Activated CD4-positive, alpha-beta memory T cell treated with anti-CD3 and anti-CD28 coated beads, Interleukin-2, amount 10 ng/mL, durations not matched to agents 7 days and 5 days (primary cell): Measurements from ENCODE around the gene GARNL3. TPM values are rescaled to one million over a fixed set of nuclear protein-coding genes. Genes with fewer than 3 reads are reported as not detected.

Experiments used
- CTCF ChIA-PET: fragments of 350-600 bp; sonication (Branson Sonifier 250); formaldehyde crosslinking; loops from one replicate; lab custom pipeline; 2021; ENCODE audit warnings: antibody characterized with exemption, inconsistent platforms; lab: Charles Lee
- POLR2A ChIA-PET: fragments of 350-600 bp; sonication (Branson Sonifier 250); formaldehyde crosslinking; loops from one replicate; lab custom pipeline; 2021; ENCODE audit warnings: antibody characterized with exemption; lab: Charles Lee
- DNase-seq: peaks from one replicate; pipeline ENCODE4 v3.0.0-alpha.2; 2020
- H3K27ac Mint-ChIP-seq: one replicate; pipeline ENCODE4 v1.8.0; 2021; ENCODE audit warnings: mild to moderate bottlenecking, mixed read lengths
- H3K27me3 Mint-ChIP-seq: one replicate; pipeline ENCODE4 v1.8.0; 2021; ENCODE audit warnings: mixed read lengths
- H3K36me3 Mint-ChIP-seq: one replicate; pipeline ENCODE4 v1.8.0; 2021; ENCODE audit warnings: low read depth, mixed read lengths
- H3K4me1 Mint-ChIP-seq: one replicate; pipeline ENCODE4 v1.8.0; 2021; ENCODE audit warnings: mixed read lengths
- H3K4me3 Mint-ChIP-seq: one replicate; pipeline ENCODE4 v1.8.0; 2021; ENCODE audit warnings: mild to moderate bottlenecking, mixed read lengths
- H3K9me3 Mint-ChIP-seq: one replicate; pipeline ENCODE4 v1.8.0; 2021; ENCODE audit warnings: mixed read lengths
- total RNA-seq, 2 experiments: library from RNA; stranded (reverse); gene quantifications; one replicate each; pipeline ENCODE4 v1.2.3, GENCODE V29; 2021

GARNL3 gene
- total RNA-seq, 2 experiments from 2014 or later = 0.86 to 0.95 TPM

DNA sequence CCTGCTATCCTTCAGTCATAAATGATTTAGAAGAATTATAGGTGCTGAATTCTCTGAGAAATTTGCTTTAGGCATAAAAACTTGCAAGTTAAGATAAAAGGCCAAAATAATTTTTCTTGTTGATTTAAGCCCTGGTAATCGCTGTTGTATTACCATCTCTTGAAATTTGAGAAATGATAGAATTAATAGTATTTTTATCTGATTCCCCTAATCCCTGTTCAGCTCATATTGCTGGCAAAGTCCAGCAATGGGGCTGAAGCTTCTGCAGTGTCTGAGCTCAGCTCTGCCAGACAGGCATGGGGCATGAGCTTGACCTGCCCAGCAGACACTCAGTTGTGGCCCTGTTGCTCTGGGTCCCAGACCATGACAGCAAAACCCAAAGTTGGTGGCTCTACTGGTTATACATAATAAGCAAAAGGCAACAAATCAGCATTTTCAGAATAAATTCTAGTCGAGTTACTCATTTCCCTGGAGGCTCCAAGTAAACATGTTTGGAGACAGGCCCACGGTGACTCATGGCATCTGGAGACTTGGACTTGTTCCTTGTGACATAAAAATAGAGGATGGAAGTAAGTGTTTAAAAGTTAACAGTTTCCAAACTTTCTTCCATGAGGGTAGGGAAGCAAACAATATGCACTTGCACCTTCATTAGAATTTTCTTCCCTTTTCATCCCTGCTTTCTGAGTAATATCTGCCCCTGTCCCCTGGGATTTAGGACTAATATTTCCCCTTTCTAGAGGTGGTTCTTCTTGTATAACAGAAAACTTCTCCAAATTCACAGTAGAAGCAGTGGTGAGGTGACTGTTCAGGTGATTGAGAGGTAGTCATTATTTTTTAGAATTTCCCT is 72.2 kb downstream of the GARNL3 start:
- no peak overlapping the region for H3K27ac Mint-ChIP-seq
- DNase-seq = no peak
- no peaks in the 10 kb centered on the region for H3K4me1 Mint-ChIP-seq
- peaks cover 2% of the 10 kb centered on the region for H3K27me3 Mint-ChIP-seq
- no peak overlapping the region for H3K4me3 Mint-ChIP-seq
- ChIA-PET POLR2A (no interaction called here), CTCF (no interaction called here)
- H3K36me3 Mint-ChIP-seq = no peaks in the 10 kb centered on the region
- H3K9me3 Mint-ChIP-seq = no peaks in the 10 kb centered on the region

DNA sequence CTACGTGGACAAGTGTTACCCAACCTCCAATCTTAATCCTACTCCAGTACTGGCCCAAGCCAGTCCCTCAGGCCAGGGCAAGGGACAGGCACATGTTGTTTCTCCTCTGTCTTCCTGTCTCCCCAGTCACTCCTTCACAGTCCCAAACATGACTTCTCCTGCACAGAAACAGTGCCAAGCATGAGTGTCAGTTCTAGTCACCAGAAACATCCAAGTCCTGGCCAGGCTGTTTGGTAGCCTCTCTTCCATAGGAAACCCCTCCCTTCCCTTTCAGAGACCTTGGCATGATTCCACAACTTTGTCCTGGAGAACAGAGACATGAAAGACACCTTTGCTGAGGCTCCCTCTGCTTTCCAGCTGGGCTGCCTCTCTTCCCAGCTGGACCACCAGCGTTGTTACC is 76.1 kb downstream of the GARNL3 start:
- CTCF ChIA-PET = no interaction called here
- Mint-ChIP-seq H3K27ac (no peak overlapping the region), H3K36me3 (no peaks in the 10 kb centered on the region), H3K9me3 (no peaks in the 10 kb centered on the region), H3K27me3 (peaks cover 3% of the 10 kb centered on the region), H3K4me1 (no peaks in the 10 kb centered on the region), H3K4me3 (no peak overlapping the region)
- DNase-seq = no peak
- POLR2A ChIA-PET = no interaction called here

- H3K4me3 Mint-ChIP-seq = no peak overlapping the region
- ChIA-PET POLR2A (no interaction called here), CTCF (no interaction called here)
- no peak for DNase-seq
- H3K27ac Mint-ChIP-seq = no peak overlapping the region
- peaks cover 3% of the 10 kb centered on the region for H3K27me3 Mint-ChIP-seq
- H3K36me3 Mint-ChIP-seq = no peaks in the 10 kb centered on the region
- H3K9me3 Mint-ChIP-seq = no peaks in the 10 kb centered on the region
- H3K4me1 Mint-ChIP-seq = no peaks in the 10 kb centered on the region
These were observed 76.6 kb downstream of the GARNL3 start for GRCh38 chr9:127341152-127341551.

DNA sequence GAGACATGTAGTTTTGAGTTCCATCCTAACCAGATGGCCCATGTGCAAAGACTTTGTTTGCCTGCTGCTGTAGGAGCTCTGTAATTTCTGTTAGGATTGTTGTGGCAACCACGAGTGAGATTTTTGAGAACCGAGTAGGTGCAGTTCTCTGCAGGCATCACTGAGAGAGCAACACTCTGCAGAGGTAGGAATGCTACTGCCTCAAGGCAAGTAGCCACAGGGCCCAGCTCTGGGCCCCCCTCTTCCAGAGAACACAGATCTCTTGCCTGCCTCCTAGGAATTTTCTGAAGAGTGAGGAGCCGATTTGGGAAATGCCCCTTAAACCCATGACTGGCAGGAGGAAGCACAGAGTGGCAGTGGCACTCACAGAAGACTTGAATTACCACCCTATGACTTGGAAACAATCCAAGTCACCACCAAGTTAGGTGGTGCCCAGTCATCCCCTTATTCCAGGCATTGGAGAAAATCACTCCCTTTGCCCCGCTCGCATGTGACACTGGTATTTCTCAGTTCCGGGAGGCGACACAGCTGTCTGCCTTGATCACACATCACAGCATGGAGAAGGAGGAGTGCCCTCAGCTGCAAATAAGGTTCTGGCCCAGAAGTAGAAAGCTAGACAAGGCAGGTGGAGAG is 79.9 kb downstream of the GARNL3 start:
- Mint-ChIP-seq H3K4me1 (no peaks in the 10 kb centered on the region), H3K4me3 (no peak overlapping the region), H3K27ac (no peak overlapping the region), H3K36me3 (no peaks in the 10 kb centered on the region), H3K27me3 (peaks cover 3% of the 10 kb centered on the region), H3K9me3 (no peaks in the 10 kb centered on the region)
- ChIA-PET POLR2A (no interaction called here), CTCF (no interaction called here)
- no peak for DNase-seq

DNA sequence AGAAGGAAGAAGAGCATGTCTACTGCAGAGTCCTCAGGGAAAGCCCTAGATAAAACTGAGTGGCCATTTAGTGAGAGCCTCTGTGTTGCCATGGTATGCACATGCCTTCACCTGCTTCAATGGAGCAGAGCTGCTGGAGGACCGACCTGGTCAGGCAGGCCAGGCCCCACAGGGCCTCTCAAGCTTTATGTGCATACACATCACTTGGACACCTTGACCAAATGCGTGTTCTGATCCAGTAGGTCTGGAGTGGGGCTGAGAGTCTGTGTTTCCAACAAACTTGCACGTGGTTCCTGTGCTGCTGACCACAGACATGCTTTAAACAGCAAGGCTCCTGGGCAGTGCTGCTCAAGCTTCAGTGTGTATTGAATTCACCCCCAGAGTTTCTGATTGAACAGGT is 81.0 kb downstream of the GARNL3 start:
- Mint-ChIP-seq H3K27me3 (peaks cover 3% of the 10 kb centered on the region), H3K9me3 (no peaks in the 10 kb centered on the region), H3K36me3 (no peaks in the 10 kb centered on the region), H3K4me3 (no peak overlapping the region), H3K4me1 (no peaks in the 10 kb centered on the region), H3K27ac (no peak overlapping the region)
- ChIA-PET CTCF (no interaction called here), POLR2A (interaction anchor here (0.7 kb wide), 1 partner anchor 107 kb away, joined by 3 read pairs; no protein-coding TSS in a partner anchor)
- DNase-seq = no peak

DNA sequence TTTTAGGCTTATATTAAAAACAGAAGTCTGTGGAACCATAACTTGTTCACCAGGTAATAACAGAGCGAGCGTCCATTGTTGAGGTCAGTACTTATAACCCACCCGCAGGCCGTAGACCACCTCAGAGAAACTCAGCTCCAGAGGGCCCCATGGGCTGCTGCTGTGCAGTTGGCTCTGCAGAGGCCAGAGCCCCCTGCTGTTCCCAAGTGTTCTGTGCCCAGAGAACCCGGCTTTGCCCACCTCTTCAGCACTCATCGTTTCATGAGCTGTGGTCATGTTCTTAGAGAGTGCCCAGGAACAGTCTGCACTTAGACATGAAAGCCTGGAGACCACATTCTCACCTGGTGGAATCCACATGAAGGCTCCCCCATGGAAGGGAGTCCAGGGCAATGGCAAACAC is 82.0 kb downstream of the GARNL3 start:
- Mint-ChIP-seq H3K9me3 (no peaks in the 10 kb centered on the region), H3K27me3 (peaks cover 6% of the 10 kb centered on the region), H3K36me3 (no peaks in the 10 kb centered on the region), H3K27ac (no peak overlapping the region), H3K4me3 (no peak overlapping the region), H3K4me1 (no peaks in the 10 kb centered on the region)
- no peak for DNase-seq
- POLR2A ChIA-PET = no interaction called here
- CTCF ChIA-PET = no interaction called here

DNA sequence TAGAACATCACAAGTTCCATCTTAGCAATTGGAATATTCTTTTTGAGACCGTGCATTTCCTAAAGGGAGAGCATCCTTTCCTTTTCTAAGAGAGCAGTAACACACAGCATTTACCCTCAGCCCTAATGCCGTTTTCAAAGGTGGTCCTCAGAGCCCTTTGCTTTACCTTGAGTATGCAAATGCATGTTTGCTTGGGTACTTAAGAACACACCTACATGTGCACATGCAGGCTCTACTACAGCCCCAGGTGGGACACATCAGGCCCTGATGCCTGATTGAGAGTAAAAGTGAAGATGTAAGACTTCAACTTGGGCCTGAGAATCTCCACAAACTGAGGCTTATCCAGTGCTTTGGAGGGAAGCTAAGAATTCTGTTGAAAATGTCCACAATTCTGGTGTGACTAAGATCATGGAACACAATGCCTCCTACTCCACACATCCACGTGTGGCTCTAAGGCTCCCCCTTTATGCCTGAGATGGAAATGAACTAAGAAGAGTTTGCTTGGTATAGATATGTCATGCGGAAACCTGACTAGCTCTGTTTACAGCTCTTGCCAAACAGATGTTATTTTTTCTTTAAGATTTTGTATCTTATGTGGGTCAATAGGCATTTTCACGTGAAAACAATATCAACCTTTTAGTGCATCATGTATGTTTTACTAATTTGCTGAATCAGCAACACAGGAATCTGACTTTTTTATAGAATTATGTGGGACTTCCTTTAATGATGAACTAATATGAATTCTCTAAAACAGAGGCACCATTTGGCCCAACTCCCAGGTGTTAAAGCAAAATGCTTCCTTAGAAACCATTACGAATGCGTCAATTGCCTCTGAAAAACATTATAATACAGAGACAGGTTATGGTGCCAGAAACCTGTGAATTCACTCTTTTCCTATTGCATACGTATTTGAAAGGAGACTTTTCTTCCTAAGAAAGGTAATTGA is 83.5 kb downstream of the GARNL3 start:
- no peak overlapping the region for H3K27ac Mint-ChIP-seq
- POLR2A ChIA-PET = no interaction called here
- no peaks in the 10 kb centered on the region for H3K36me3 Mint-ChIP-seq
- H3K4me3 Mint-ChIP-seq = no peak overlapping the region
- no peaks in the 10 kb centered on the region for H3K9me3 Mint-ChIP-seq
- CTCF ChIA-PET = no interaction called here
- H3K4me1 Mint-ChIP-seq = no peaks in the 10 kb centered on the region
- peaks cover 11% of the 10 kb centered on the region for H3K27me3 Mint-ChIP-seq
- no peak for DNase-seq

DNA sequence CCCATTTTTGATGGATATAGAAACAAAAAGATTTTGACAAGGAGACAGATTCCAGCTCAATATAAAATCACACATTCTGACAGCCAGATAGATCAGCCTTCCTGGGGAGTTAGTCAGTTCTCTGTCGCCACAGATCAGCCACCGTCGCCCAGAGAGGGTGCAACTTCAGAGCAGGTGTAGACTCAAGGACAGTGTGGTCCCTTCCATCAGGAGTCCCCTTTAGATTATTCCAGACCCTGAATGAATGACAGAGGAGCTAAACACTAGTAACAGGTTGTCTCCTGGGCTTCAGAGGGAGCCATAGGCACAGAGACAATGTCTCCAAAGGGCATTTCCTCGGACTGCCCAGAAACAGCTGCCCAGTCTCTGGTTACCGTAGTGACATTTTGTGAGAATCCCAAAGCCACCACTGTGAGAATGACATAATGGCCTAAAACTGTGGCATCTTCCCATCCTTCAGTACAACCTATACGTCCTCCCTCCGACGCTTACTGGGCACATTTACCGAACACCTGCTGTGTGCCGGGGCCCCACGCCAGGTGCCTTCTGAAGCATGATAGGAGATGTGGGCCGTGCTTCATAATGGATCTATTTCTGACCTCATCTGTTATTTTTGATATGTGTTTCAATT is 85.0 kb downstream of the GARNL3 start:
- Mint-ChIP-seq H3K27me3 (peaks cover 12% of the 10 kb centered on the region), H3K4me1 (no peaks in the 10 kb centered on the region), H3K27ac (no peak overlapping the region), H3K36me3 (no peaks in the 10 kb centered on the region), H3K4me3 (no peak overlapping the region), H3K9me3 (no peaks in the 10 kb centered on the region)
- ChIA-PET CTCF (no interaction called here), POLR2A (no interaction called here)
- no peak for DNase-seq

GRCh38 chr9:127351182-127352166 is 86.9 kb downstream of the GARNL3 start:
- Mint-ChIP-seq H3K27ac (no peak overlapping the region), H3K9me3 (no peaks in the 10 kb centered on the region), H3K4me1 (no peaks in the 10 kb centered on the region), H3K4me3 (no peak overlapping the region), H3K36me3 (no peaks in the 10 kb centered on the region), H3K27me3 (peaks cover 17% of the 10 kb centered on the region)
- POLR2A ChIA-PET = interaction anchor here (1.0 kb wide), 1 partner anchor 20 kb away, joined by 3 read pairs; no protein-coding TSS in a partner anchor
- CTCF ChIA-PET = no interaction called here
- DNase-seq = no peak

DNA sequence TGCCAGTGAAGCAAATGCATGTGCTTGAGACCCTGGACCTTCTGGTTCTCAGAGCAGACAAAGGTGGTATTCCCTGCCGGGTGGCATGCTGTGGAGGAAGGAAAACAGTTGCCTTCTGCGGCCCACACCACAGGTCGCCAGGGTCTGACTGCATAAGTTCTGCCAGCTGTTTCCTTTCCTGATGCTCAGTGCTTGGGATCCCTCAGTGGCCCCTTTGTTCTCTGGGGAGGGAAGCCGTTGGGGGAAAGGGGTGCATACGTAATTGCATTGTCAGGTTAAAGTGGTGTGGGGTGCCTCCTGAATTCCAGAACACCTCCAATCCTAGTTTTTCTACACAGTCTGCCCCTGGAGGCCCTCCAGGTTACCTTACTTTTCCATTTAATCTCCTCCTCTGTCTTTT is 89.3 kb downstream of the GARNL3 start:
- Mint-ChIP-seq H3K4me3 (no peak overlapping the region), H3K27me3 (peaks cover 17% of the 10 kb centered on the region), H3K4me1 (no peaks in the 10 kb centered on the region), H3K27ac (no peak overlapping the region), H3K9me3 (no peaks in the 10 kb centered on the region), H3K36me3 (no peaks in the 10 kb centered on the region)
- CTCF ChIA-PET = no interaction called here
- DNase-seq = no peak
- POLR2A ChIA-PET = no interaction called here

GRCh38 chr9:127356906-127357305 is 92.3 kb downstream of the GARNL3 start:
- H3K9me3 Mint-ChIP-seq = no peaks in the 10 kb centered on the region
- ChIA-PET POLR2A (no interaction called here), CTCF (no interaction called here)
- no peak overlapping the region for H3K4me3 Mint-ChIP-seq
- DNase-seq = no peak
- H3K27ac Mint-ChIP-seq = no peak overlapping the region
- H3K36me3 Mint-ChIP-seq = no peaks in the 10 kb centered on the region
- H3K27me3 Mint-ChIP-seq = peaks cover 10% of the 10 kb centered on the region
- H3K4me1 Mint-ChIP-seq = peaks cover 9% of the 10 kb centered on the region

- CTCF ChIA-PET = interaction anchor here (0.6 kb wide), 1 partner anchor 98 kb away, joined by 4 read pairs; no protein-coding TSS in a partner anchor
These were observed 93.5 kb downstream of the GARNL3 start for GRCh38 chr9:127358023-127358535.

More at GRCh38 chr9:127358023-127358535, 93.5 kb downstream of the GARNL3 start:
- Mint-ChIP-seq H3K4me3 (no peak overlapping the region), H3K27me3 (peaks cover 9% of the 10 kb centered on the region), H3K4me1 (peaks cover 9% of the 10 kb centered on the region), H3K9me3 (no peaks in the 10 kb centered on the region), H3K27ac (no peak overlapping the region), H3K36me3 (no peaks in the 10 kb centered on the region)
- POLR2A ChIA-PET = no interaction called here
- DNase-seq = no peak
